Activated gamma-delta T cell treated with anti-CD3 and anti-CD28 coated beads, Interleukin-2, amount 50 U/mL, for 16 hours (primary cell): ENCODE data around the gene PUS10.
"Not testable (repeated sequence)": the region's sequence is repeated elsewhere in the genome, so short reads cannot be mapped to it uniquely, and the experiment has no call there.

Source experiments
- DNase-seq: peaks from one replicate; pipeline ENCODE4 v3.0.0-alpha.2; 2020; ENCODE audit warnings: low read depth

Gene PUS10

GRCh38 chr2:61017556-61018317 is at the start of gene PUS10, which contains the start of gene PEX13:
PUS10 (minus strand) TSS chr2:61018255; CDS start chr2:61011890, 6,365 bp downstream.
PEX13 (plus strand) TSS chr2:61017720; CDS start chr2:61017760, 40 bp downstream.
- peak; percentile 32 for DNase-seq

- DNase-seq: peak; percentile 72
Observed at GRCh38 chr2:61065714-61066709, 48.0 kb upstream of the PUS10 start, which contains the start of gene SANBR. SANBR (plus strand) TSS chr2:61065871; CDS start chr2:61070351, 4,480 bp downstream.

- no peak for DNase-seq
Observed at GRCh38 chr2:61059382-61059781, 41.3 kb upstream of the PUS10 start.

- no peak for DNase-seq
Observed at GRCh38 chr2:61057562-61057961, 39.5 kb upstream of the PUS10 start.

GRCh38 chr2:61055557-61055956 is 37.5 kb upstream of the PUS10 start:
- DNase-seq: no peak

GRCh38 chr2:61045999-61046398 is 27.9 kb upstream of the PUS10 start:
- DNase-seq: no peak

GRCh38 chr2:61045226-61045625 is 27.2 kb upstream of the PUS10 start:
- DNase-seq: no peak

- no peak for DNase-seq
Observed at GRCh38 chr2:61044636-61045035, 26.6 kb upstream of the PUS10 start.

- DNase-seq: no peak
Observed at GRCh38 chr2:61042807-61043206, 24.8 kb upstream of the PUS10 start.

- not testable (repeated sequence) for DNase-seq
Observed at GRCh38 chr2:61036643-61037042, 18.6 kb upstream of the PUS10 start.

GRCh38 chr2:61034592-61034991 is 16.5 kb upstream of the PUS10 start:
- not testable (repeated sequence) for DNase-seq

GRCh38 chr2:61029533-61029932 is 11.5 kb upstream of the PUS10 start:
- DNase-seq: no peak

- DNase-seq: no peak
Observed at GRCh38 chr2:61023670-61024069, 5.6 kb upstream of the PUS10 start.

- no peak for DNase-seq
Observed at GRCh38 chr2:61021228-61021660, 3.2 kb upstream of the PUS10 start.

- DNase-seq: no peak
Observed at GRCh38 chr2:61018798-61019197, 743 bp upstream of the PUS10 start.

- DNase-seq: no peak
Observed at GRCh38 chr2:61018318-61018755, 282 bp upstream of the PUS10 start.

- DNase-seq: peak; percentile 49
Observed at GRCh38 chr2:61017003-61017555, 976 bp downstream of the PUS10 start.

GRCh38 chr2:61016392-61017002 is 1.6 kb downstream of the PUS10 start:
- no peak for DNase-seq

GRCh38 chr2:61015976-61016375 is 2.1 kb downstream of the PUS10 start:
- DNase-seq: no peak

- DNase-seq: no peak
Observed at GRCh38 chr2:61014763-61015162, 3.3 kb downstream of the PUS10 start.

GRCh38 chr2:61013382-61013781 is 4.7 kb downstream of the PUS10 start:
- DNase-seq: no peak

- DNase-seq: not testable (repeated sequence)
Observed at GRCh38 chr2:61012303-61012702, 5.8 kb downstream of the PUS10 start.
